ENCODE data around the gene COL3A1.

DNA sequence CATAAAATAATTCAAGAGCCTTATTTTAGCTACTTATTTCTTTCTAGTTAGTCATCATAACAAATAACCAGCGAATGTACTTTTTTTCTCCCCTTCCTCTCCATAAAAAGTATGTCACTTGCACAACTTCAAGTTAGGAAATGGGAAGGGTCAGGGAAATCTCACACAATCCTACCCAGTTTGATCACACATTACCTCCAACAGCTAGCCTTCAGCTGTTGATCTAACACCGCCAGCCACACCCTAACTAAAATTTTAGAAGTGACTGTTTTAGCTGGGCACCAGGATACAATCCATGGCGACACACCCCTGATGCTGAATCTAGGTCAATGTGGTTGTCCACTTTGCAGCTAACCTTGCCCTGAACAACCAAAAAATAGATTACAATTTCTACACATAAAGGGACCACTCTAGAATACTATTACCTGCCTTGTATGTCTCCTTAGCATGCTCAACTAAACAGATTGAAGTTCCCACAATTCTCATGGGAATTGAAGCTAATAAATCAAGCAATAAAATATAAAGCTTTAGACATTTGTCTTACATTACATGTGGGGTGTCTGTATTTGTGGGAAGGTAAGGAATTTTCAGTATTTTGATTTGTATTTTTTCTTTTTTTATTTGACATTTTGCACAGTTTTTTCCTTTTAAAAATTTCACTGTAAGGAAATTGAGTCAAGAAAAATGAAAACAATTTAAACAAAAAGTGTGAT, 7.3 kb upstream of the COL3A1 start:
- no peak for TF ChIP-seq CTCF (IDR thresholded peaks at IDR 0.05; ENCODE audit: insufficient read depth, low read length)
- no peak for TF ChIP-seq GABPA (IDR thresholded peaks at IDR 0.05; ENCODE audit: low read depth)

All from HL-60 (cell line).